Astrocyte (in vitro differentiated cells and primary cell): Measurements from ENCODE around the gene KRTAP2-2. TPM values are rescaled to one million over a fixed set of nuclear protein-coding genes. Genes with fewer than 3 reads are reported as not detected.

Source experiments
- DNase-seq: peaks from one replicate; pipeline ENCODE4 v3.0.0-alpha.2; 2010; ENCODE audit warnings: low read depth
- FAIRE-seq: peaks from 2 replicates; lab custom pipeline; 2011; peaks lifted over from hg19 to GRCh38; lab: Jason Lieb, UNC
- H2AFZ ChIP-seq: 2 replicates; pipeline ENCODE4 v1.6.0; 2012; ENCODE audit warnings: low read depth, low read length, inconsistent platforms
- H3K27ac ChIP-seq: 2 replicates; pipeline ENCODE4 v1.5.1; 2011; ENCODE audit warnings: low read depth, low read length, inconsistent platforms
- H3K27me3 ChIP-seq: 2 replicates; pipeline ENCODE4 v1.6.0; 2011; ENCODE audit warnings: low read length, inconsistent platforms; ENCODE audit not compliant: insufficient read depth
- H3K36me3 ChIP-seq: 2 replicates; pipeline ENCODE4 v1.5.1; 2011; ENCODE audit warnings: low read length, inconsistent platforms; ENCODE audit not compliant: insufficient read depth
- H3K4me1 ChIP-seq: 2 replicates; pipeline ENCODE4 v1.5.1; 2011; ENCODE audit warnings: low read length, inconsistent platforms; ENCODE audit not compliant: insufficient read depth
- H3K4me2 ChIP-seq: 2 replicates; pipeline ENCODE4 v1.6.0; 2012; ENCODE audit warnings: low read length, inconsistent platforms
- H3K4me3 ChIP-seq: 2 replicates; pipeline ENCODE4 v1.5.1; 2011; ENCODE audit warnings: low read depth, mild to moderate bottlenecking, low read length, inconsistent platforms; ENCODE audit not compliant: insufficient read depth
- H3K79me2 ChIP-seq: 2 replicates; pipeline ENCODE4 v1.6.0; 2012; ENCODE audit warnings: mild to moderate bottlenecking, low read length, inconsistent platforms; ENCODE audit not compliant: insufficient read depth
- H3K9ac ChIP-seq: 2 replicates; pipeline ENCODE4 v1.6.0; 2012; ENCODE audit warnings: mild to moderate bottlenecking, low read length, inconsistent platforms
- H3K9me3 ChIP-seq: 2 replicates; pipeline ENCODE4 v1.5.1; 2012; ENCODE audit warnings: low read depth, mild to moderate bottlenecking, low read length, inconsistent platforms; ENCODE audit not compliant: insufficient read depth
- H4K20me1 ChIP-seq: 2 replicates; pipeline ENCODE4 v1.6.0; 2012; ENCODE audit warnings: low read length, inconsistent platforms; ENCODE audit not compliant: insufficient read depth
- H3K27ac Mint-ChIP-seq: one replicate; pipeline ENCODE4 v1.8.0; 2021; ENCODE audit warnings: mild to moderate bottlenecking, mixed read lengths; ENCODE audit not compliant: unreplicated experiment
- H3K27me3 Mint-ChIP-seq: one replicate; pipeline ENCODE4 v1.8.0; 2021; ENCODE audit warnings: low read depth, mixed read lengths; ENCODE audit not compliant: unreplicated experiment
- H3K36me3 Mint-ChIP-seq: one replicate; pipeline ENCODE4 v1.8.0; 2021; ENCODE audit warnings: low read depth, mixed read lengths; ENCODE audit not compliant: unreplicated experiment
- H3K4me1 Mint-ChIP-seq: one replicate; pipeline ENCODE4 v1.8.0; 2021; ENCODE audit warnings: low read depth, mixed read lengths; ENCODE audit not compliant: unreplicated experiment
- H3K4me3 Mint-ChIP-seq: one replicate; pipeline ENCODE4 v1.8.0; 2021; ENCODE audit warnings: mild to moderate bottlenecking, moderate library complexity, mixed read lengths; ENCODE audit not compliant: unreplicated experiment
- H3K9me3 Mint-ChIP-seq: one replicate; pipeline ENCODE4 v1.8.0; 2021; ENCODE audit warnings: mild to moderate bottlenecking, mixed read lengths; ENCODE audit not compliant: unreplicated experiment
- EZH2 ChIP-seq: IDR thresholded peaks from 2 replicates; pipeline ENCODE4 v1.6.1; 2012; ENCODE audit warnings: mild to moderate bottlenecking, low read length, inconsistent platforms; ENCODE audit not compliant: insufficient read depth
- total RNA-seq: library from RNA; stranded (reverse); gene quantifications from 2 replicates; pipeline ENCODE4 v1.2.1, GENCODE V29; 2021
- TF ChIP-seq, protein P1 (sequence below): IDR thresholded peaks from 2 replicates; pipeline ENCODE4 v1.5.1; 2011; ENCODE audit warnings: low read depth, mild to moderate bottlenecking, inconsistent platforms, low read length, moderate library complexity; ENCODE audit not compliant: insufficient read depth

The KRTAP2-2 gene
- total RNA-seq, 1 donor from 2014 or later, result not detected

DNA sequence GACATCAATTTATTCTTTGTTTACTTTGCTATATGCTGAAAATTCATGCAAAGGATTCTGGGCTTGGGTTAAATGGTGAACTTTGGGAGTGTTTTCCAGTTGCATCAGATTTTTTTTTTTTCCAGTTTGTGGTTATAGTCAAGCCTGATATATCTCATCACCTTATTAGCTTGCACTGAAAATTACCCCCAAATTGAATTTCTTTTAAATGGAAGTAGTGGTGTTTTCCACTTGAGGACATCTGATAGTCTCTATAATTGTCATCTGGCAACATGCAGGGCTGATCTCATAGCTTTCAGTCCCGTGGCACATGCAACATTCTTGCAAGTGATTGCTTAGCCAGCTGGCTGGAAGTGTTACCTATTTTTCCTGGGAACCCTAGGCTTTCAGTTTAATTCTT is 41.4 kb downstream of the KRTAP2-2 start:
- no peak for FAIRE-seq

DNA sequence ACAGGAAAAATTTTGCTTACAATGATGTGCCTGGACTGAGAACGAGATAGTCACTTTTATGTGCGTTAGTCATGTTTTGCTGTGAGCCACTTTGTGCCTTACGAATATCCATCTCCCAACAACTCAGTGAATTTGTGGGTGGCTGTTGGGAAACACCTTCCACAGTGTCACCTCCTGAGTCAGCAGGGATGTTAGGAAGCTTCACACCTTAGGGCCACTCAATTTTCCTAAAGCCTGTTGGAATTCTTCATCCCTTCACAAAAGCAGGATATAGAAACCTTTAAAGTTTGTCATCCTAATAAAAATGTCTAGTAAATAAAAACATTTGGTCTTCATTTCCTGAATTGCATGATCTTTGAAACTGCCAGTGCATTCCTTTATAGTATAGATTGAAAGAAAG is 41.8 kb downstream of the KRTAP2-2 start:
- no peak for FAIRE-seq
- no peak for DNase-seq
- H3K4me1 ChIP-seq, result no peaks in the 10 kb centered on the region

More for the DNA sequence above, 41.4 kb downstream of the KRTAP2-2 start:
- Mint-ChIP-seq H3K9me3 (no peaks in the 10 kb centered on the region), H3K36me3 (no peaks in the 10 kb centered on the region), H3K27ac (peak overlapping the region; percentile 41), H3K4me3 (no peak overlapping the region), H3K4me1 (no peaks in the 10 kb centered on the region), H3K27me3 (no peaks in the 10 kb centered on the region)
- Histone ChIP-seq H3K79me2 (no peaks in the 10 kb centered on the region), H3K9ac (no peak overlapping the region), H3K27ac (no peak overlapping the region), H3K4me3 (no peak overlapping the region), H3K36me3 (no peaks in the 10 kb centered on the region), H4K20me1 (no peaks in the 10 kb centered on the region), H3K9me3 (no peaks in the 10 kb centered on the region), H2AFZ (no peak overlapping the region), H3K4me1 (no peaks in the 10 kb centered on the region), H3K27me3 (no peaks in the 10 kb centered on the region), H3K4me2 (no peak overlapping the region)
- DNase-seq, result no peak
- no peak for TF ChIP-seq EZH2
- TF ChIP-seq, protein P1, sequence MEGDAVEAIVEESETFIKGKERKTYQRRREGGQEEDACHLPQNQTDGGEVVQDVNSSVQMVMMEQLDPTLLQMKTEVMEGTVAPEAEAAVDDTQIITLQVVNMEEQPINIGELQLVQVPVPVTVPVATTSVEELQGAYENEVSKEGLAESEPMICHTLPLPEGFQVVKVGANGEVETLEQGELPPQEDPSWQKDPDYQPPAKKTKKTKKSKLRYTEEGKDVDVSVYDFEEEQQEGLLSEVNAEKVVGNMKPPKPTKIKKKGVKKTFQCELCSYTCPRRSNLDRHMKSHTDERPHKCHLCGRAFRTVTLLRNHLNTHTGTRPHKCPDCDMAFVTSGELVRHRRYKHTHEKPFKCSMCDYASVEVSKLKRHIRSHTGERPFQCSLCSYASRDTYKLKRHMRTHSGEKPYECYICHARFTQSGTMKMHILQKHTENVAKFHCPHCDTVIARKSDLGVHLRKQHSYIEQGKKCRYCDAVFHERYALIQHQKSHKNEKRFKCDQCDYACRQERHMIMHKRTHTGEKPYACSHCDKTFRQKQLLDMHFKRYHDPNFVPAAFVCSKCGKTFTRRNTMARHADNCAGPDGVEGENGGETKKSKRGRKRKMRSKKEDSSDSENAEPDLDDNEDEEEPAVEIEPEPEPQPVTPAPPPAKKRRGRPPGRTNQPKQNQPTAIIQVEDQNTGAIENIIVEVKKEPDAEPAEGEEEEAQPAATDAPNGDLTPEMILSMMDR, result no peak

More for the DNA sequence above, 41.8 kb downstream of the KRTAP2-2 start:
- no peak overlapping the region for H2AFZ ChIP-seq
- H3K9ac ChIP-seq, result no peak overlapping the region
- TF ChIP-seq, protein P1, result no peak
- no peak for TF ChIP-seq EZH2
- H3K4me1 Mint-ChIP-seq, result no peaks in the 10 kb centered on the region
- no peak overlapping the region for H3K27ac Mint-ChIP-seq
- no peaks in the 10 kb centered on the region for H3K27me3 Mint-ChIP-seq
- no peak overlapping the region for H3K4me3 Mint-ChIP-seq
- H3K27ac ChIP-seq, result no peak overlapping the region
- no peaks in the 10 kb centered on the region for H3K27me3 ChIP-seq
- no peak overlapping the region for H3K4me2 ChIP-seq
- H3K79me2 ChIP-seq, result no peaks in the 10 kb centered on the region
- H3K36me3 Mint-ChIP-seq, result no peaks in the 10 kb centered on the region
- H3K4me3 ChIP-seq, result no peak overlapping the region
- H4K20me1 ChIP-seq, result no peaks in the 10 kb centered on the region
- no peaks in the 10 kb centered on the region for H3K9me3 ChIP-seq
- H3K9me3 Mint-ChIP-seq, result no peaks in the 10 kb centered on the region
- no peaks in the 10 kb centered on the region for H3K36me3 ChIP-seq
